Stimulated activated effector memory CD8-positive, alpha-beta T cell treated with anti-CD3 and anti-CD28 coated beads, Interleukin-12 subunit alpha, Interleukin-12 subunit beta, amount 100 ng/mL, for 72 hours (primary cell): ENCODE data around the gene ALG3.

Source experiments
- ATAC-seq: fragments of 150-1000 bp; cut with Tn5 transposase; 2 replicates; pipeline ENCODE4 v1.10.0; 2021
- DNase-seq, 2 donors: peaks; one replicate each; pipeline ENCODE4 v3.0.0; 2021 to 2022; ENCODE audit warnings: low spot score in 2 of 2
- H3K27ac Mint-ChIP-seq: one replicate; pipeline ENCODE4 v1.8.0; 2022; ENCODE audit warnings: mild to moderate bottlenecking, mixed read lengths
- H3K36me3 Mint-ChIP-seq: one replicate; pipeline ENCODE4 v1.8.0; 2022; ENCODE audit warnings: mild to moderate bottlenecking, mixed read lengths
- H3K4me1 Mint-ChIP-seq: one replicate; pipeline ENCODE4 v1.8.0; 2022; ENCODE audit warnings: mixed read lengths
- H3K4me3 Mint-ChIP-seq: one replicate; pipeline ENCODE4 v1.8.0; 2022; ENCODE audit warnings: mild to moderate bottlenecking, mixed read lengths
- H3K9me3 Mint-ChIP-seq: one replicate; pipeline ENCODE4 v1.8.0; 2022; ENCODE audit warnings: mixed read lengths

Gene ALG3

GRCh38 chr3:184200825-184201224 is 47.9 kb downstream of the ALG3 start:
- no peak overlapping the region for H3K4me3 Mint-ChIP-seq
- no peaks in the 10 kb centered on the region for H3K4me1 Mint-ChIP-seq
- no peak for DNase-seq
- peaks cover under 1% of the 10 kb centered on the region for H3K36me3 Mint-ChIP-seq
- no peak for ATAC-seq
- no peak overlapping the region for H3K27ac Mint-ChIP-seq
- no peaks in the 10 kb centered on the region for H3K9me3 Mint-ChIP-seq

DNA sequence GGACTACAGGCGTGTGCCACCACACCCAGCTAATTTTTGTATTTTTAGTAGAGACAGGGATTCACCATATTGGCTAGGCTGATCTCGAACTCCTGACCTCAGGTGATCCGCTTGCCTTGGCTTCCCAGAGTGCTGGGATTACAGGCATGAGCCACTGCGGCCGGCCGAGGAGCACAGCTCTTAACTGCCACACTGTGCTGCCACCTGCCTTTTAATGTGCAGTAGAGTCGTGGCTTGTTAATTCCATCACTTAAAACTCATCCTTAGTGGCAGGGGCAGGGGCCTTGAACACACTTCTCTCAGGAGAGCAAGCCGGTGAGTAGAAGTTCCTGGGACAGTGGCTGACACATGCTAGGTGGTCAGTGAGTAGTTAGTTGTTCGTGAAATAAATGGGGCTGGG is 50.3 kb downstream of the ALG3 start:
- Mint-ChIP-seq H3K36me3 (peaks cover 24% of the 10 kb centered on the region), H3K4me3 (no peak overlapping the region), H3K9me3 (no peaks in the 10 kb centered on the region), H3K4me1 (no peaks in the 10 kb centered on the region), H3K27ac (no peak overlapping the region)
- no peak for DNase-seq
- ATAC-seq = no peak

DNA sequence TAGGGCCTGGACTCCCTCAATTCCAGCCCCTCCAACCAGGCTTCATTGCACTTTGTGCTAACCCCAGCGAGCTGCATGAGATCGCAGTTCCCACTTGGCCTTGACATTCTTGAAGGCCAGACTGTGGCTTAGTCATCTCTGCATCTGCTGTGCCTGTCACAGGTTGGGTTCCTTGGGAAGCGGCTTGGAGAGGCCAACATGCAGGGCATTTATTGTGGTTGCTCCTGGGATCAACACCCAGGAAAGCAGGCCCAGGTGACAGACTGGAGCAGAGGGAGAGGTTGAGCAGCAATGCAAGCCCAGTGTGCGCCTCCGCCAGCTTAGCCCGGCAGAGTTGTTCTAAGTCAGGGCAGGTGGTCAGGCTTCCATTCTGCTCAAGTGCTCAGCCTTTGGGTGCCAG is 52.2 kb downstream of the ALG3 start:
- ATAC-seq (peak; percentile 29), DNase-seq (no peak)
- Mint-ChIP-seq H3K27ac (no peak overlapping the region), H3K36me3 (peaks cover 44% of the 10 kb centered on the region), H3K9me3 (no peaks in the 10 kb centered on the region), H3K4me3 (no peak overlapping the region), H3K4me1 (no peaks in the 10 kb centered on the region)

- DNase-seq (no peak), ATAC-seq (no peak)
- Mint-ChIP-seq H3K9me3 (no peaks in the 10 kb centered on the region), H3K4me3 (no peak overlapping the region), H3K27ac (no peak overlapping the region), H3K36me3 (peaks cover 68% of the 10 kb centered on the region), H3K4me1 (peaks cover 10% of the 10 kb centered on the region)
Measured at GRCh38 chr3:184193991-184194539, 54.7 kb downstream of the ALG3 start.

DNA sequence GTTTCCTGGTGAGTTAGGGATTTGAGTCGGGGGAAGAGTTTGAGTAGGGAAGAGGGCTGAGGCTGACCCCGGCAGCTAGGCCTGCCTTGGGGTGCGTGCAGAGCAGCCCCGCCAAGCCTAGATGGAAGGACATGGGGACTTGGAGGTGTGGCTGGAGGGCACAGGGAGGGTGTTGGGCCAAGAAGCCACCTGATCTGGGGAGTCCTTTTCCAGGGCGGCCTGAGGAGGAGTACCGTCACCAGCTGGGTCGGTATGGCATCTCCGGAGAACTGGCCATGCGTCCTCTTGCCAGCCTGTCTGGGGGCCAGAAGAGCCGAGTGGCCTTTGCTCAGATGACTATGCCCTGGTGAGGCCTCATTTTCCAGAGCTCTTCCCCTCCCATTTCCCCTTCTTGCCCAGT is 55.9 kb downstream of the ALG3 start:
- peaks cover 80% of the 10 kb centered on the region for H3K36me3 Mint-ChIP-seq
- peak overlapping the region; percentile 65 for H3K27ac Mint-ChIP-seq
- ATAC-seq = no peak
- no peak overlapping the region for H3K4me3 Mint-ChIP-seq
- DNase-seq = no peak
- H3K9me3 Mint-ChIP-seq = no peaks in the 10 kb centered on the region
- peaks cover 21% of the 10 kb centered on the region for H3K4me1 Mint-ChIP-seq
